Measurements from ENCODE around the gene RBM12. TPM values are rescaled to one million over a fixed set of nuclear protein-coding genes. Genes with fewer than 3 reads are reported as not detected.

RBM12 gene
- polyA plus RNA-seq, 1 donor (not counting 4 experiments of a cell fraction or from before 2014, with no cell fraction given): 98.9 TPM

DNA sequence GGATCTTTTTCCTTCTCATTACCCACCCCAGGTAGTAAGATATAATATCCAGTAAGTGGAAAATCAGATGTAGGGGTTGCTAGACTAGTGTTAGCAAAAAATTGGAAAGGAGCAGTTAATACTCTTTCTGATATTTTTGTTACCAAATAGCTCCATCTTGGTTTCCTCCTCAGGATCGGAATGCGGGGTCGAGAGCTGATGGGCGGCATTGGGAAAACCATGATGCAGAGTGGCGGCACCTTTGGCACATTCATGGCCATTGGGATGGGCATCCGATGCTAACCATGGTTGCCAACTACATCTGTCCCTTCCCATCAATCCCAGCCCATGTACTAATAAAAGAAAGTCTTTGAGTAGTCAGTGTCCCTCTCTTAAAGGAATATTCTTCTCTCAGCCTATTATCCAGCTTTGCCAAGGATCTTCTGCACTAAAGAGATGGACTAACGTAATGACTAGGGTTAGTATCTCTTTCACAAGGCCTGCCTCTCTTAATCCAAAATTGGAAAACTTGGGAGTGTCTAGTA, 36.0 kb upstream of the RBM12 start:
- TF ChIP-seq, protein P1, sequence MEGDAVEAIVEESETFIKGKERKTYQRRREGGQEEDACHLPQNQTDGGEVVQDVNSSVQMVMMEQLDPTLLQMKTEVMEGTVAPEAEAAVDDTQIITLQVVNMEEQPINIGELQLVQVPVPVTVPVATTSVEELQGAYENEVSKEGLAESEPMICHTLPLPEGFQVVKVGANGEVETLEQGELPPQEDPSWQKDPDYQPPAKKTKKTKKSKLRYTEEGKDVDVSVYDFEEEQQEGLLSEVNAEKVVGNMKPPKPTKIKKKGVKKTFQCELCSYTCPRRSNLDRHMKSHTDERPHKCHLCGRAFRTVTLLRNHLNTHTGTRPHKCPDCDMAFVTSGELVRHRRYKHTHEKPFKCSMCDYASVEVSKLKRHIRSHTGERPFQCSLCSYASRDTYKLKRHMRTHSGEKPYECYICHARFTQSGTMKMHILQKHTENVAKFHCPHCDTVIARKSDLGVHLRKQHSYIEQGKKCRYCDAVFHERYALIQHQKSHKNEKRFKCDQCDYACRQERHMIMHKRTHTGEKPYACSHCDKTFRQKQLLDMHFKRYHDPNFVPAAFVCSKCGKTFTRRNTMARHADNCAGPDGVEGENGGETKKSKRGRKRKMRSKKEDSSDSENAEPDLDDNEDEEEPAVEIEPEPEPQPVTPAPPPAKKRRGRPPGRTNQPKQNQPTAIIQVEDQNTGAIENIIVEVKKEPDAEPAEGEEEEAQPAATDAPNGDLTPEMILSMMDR (optimal IDR thresholded peaks at IDR 0.05 in 1 of 3, IDR thresholded peaks at IDR 0.05 in 1 of 3, conservative IDR thresholded peaks at IDR 0.05 in 1 of 3; ENCODE audit: extremely low read depth in 1 of 3, insufficient read depth in 2 of 3, low read length in 3 of 3): no peak
- no peak for TF ChIP-seq EZH2 (IDR thresholded peaks at IDR 0.05; ENCODE audit: low read length)
- no peak overlapping the region for H2AFZ ChIP-seq (ENCODE audit: control insufficient read depth, low read length)
- peak overlapping the region; percentile 98 for H3K9ac ChIP-seq (ENCODE audit: control insufficient read depth, extremely low read depth, insufficient read depth, low read length)
- H3K9me1 ChIP-seq (ENCODE audit: control insufficient read depth, extremely low read depth, insufficient read depth, low read length): no peaks in the 10 kb centered on the region
- H3K9me3 ChIP-seq (ENCODE audit: control insufficient read depth, low read depth, low read length): no peaks in the 10 kb centered on the region
- peaks cover 17% of the 10 kb centered on the region for H3K4me1 ChIP-seq (ENCODE audit: control insufficient read depth, extremely low read depth, insufficient read depth, low read length)
- H3K4me2 ChIP-seq (ENCODE audit: control insufficient read depth, extremely low read depth, insufficient read depth, low read depth, low read length): peak overlapping the region; percentile 100
- H3K79me2 ChIP-seq (ENCODE audit: control insufficient read depth, insufficient read depth, low read length): peaks cover 33% of the 10 kb centered on the region
- H3K36me3 ChIP-seq (ENCODE audit: control insufficient read depth in 2 of 2, extremely low read depth in 1 of 2, insufficient read depth in 2 of 2, low read length in 2 of 2): peaks cover 19 to 20% of the 10 kb centered on the region in 2 experiments
- peaks cover 11% of the 10 kb centered on the region for H4K20me1 ChIP-seq (ENCODE audit: control insufficient read depth, extremely low read depth, insufficient read depth, low read length)
- FAIRE-seq: no peak
- H3K27me3 ChIP-seq (ENCODE audit: control insufficient read depth, extremely low read depth, insufficient read depth, low read length): no peaks in the 10 kb centered on the region
- peak overlapping the region in 2 of 3 experiments; percentile 78 to 90 for H3K4me3 ChIP-seq (ENCODE audit: control insufficient read depth in 2 of 3, extremely low read depth in 1 of 3, insufficient read depth in 2 of 3, low read depth in 1 of 3, low read length in 3 of 3)
- H3K27ac ChIP-seq (ENCODE audit: control insufficient read depth, insufficient read depth, low read length): peak overlapping the region; percentile 88
- dilution Hi-C loops (cut with MboI; ENCODE audit: extremely low pct_ligation_motif_present, low sequenced_read_pairs): no loop called here
- no peak for DNase-seq (ENCODE audit: low read depth, low spot score)

GRCh38 chr20:35699957-35700624, 35.4 kb upstream of the RBM12 start:
- Histone ChIP-seq H3K9me1 (ENCODE audit: control insufficient read depth, extremely low read depth, insufficient read depth, low read length) (no peaks in the 10 kb centered on the region), H4K20me1 (ENCODE audit: control insufficient read depth, extremely low read depth, insufficient read depth, low read length) (peaks cover 9% of the 10 kb centered on the region), H3K27me3 (ENCODE audit: control insufficient read depth, extremely low read depth, insufficient read depth, low read length) (no peaks in the 10 kb centered on the region), H3K9ac (ENCODE audit: control insufficient read depth, extremely low read depth, insufficient read depth, low read length) (peak overlapping the region; percentile 98), H3K36me3 (ENCODE audit: control insufficient read depth in 2 of 2, extremely low read depth in 1 of 2, insufficient read depth in 2 of 2, low read length in 2 of 2) (peaks cover 17 to 18% of the 10 kb centered on the region in 2 experiments), H2AFZ (ENCODE audit: control insufficient read depth, low read length) (no peak overlapping the region), H3K79me2 (ENCODE audit: control insufficient read depth, insufficient read depth, low read length) (peaks cover 33% of the 10 kb centered on the region), H3K4me3 (ENCODE audit: control insufficient read depth in 2 of 3, extremely low read depth in 1 of 3, insufficient read depth in 2 of 3, low read depth in 1 of 3, low read length in 3 of 3) (peak overlapping the region; percentile 78 to 90 (median 84)), H3K9me3 (ENCODE audit: control insufficient read depth, low read depth, low read length) (no peaks in the 10 kb centered on the region), H3K4me1 (ENCODE audit: control insufficient read depth, extremely low read depth, insufficient read depth, low read length) (peaks cover 17% of the 10 kb centered on the region), H3K4me2 (ENCODE audit: control insufficient read depth, extremely low read depth, insufficient read depth, low read depth, low read length) (peak overlapping the region; percentile 100), H3K27ac (ENCODE audit: control insufficient read depth, insufficient read depth, low read length) (peak overlapping the region; percentile 88)
- DNase-seq (ENCODE audit: low read depth, low spot score) (no peak), FAIRE-seq (no peak)
- TF ChIP-seq, protein P1 (optimal IDR thresholded peaks at IDR 0.05 in 1 of 3, IDR thresholded peaks at IDR 0.05 in 1 of 3, conservative IDR thresholded peaks at IDR 0.05 in 1 of 3; ENCODE audit: extremely low read depth in 1 of 3, insufficient read depth in 2 of 3, low read length in 3 of 3): no peak
- no peak for TF ChIP-seq EZH2 (IDR thresholded peaks at IDR 0.05; ENCODE audit: low read length)
- dilution Hi-C loops (cut with MboI; ENCODE audit: extremely low pct_ligation_motif_present, low sequenced_read_pairs): no loop called here

Measured in keratinocyte (primary cell).